M059J (cell line): ENCODE data around the gene PCNX4. TPM values are rescaled to one million over a fixed set of nuclear protein-coding genes. Genes with fewer than 3 reads are reported as not detected.
"Not testable (repeated sequence)": the region's sequence is repeated elsewhere in the genome, so short reads cannot be mapped to it uniquely, and the experiment has no call there.

ENCODE experiments used
- DNase-seq: peaks from one replicate; pipeline ENCODE4 v3.0.0-alpha.2; 2012; ENCODE audit warnings: low read depth
- total RNA-seq: library from RNA; depleted of rRNA; stranded (reverse); fragments of >200 nt; shearing (Covaris generic); gene quantifications from 2 replicates; pipeline ENCODE4 v1.2.3, GENCODE V29; 2014; rRNA removed

PCNX4 gene
- total RNA-seq: 32.3 and 85.1 TPM in 2 replicates

DNA sequence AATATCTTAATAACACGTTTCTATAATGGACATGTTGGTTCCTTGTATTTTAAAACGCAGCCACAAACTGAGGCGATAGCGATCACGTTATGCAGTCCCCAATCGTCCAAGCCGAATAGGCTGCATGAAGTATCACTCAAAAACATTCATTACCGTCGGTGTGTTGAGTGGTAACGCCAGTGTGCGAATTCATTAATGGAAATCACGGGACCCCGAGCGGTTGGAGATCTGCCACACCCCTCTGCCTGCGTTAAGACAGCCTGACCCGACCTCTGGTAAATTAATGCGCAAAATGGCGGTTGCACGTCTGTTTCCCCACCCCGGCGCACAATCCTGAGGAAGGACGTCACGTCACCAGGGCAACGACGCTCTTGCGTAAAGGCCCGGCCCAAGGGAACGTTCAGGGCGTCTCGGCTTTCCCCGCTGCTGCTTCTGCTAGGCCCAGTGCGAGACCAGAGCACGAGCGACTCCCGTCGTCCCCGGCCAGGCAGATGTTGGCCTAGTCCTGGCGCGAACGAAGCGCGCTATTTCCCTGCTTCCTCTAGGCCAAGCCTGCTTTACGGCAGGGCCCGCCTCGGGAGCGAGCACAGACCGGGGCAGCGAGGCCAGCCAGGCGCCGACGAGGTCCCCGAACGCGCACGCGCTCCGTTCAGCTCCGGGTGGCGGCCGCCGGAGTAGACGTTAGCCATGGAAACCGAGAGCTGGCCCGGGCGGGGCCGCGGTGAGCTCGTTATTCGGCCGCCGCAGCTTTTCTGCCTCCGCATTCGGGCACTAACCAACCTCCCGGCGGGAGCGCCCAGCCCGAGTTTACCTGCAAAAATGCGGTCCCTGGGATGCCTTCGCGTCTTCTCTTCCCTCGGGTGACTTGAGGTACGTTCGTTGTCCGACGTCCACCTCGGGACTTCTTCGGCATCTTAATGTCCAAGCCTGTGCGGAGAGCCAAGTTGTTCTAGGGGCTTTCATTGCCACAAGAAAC, at the start of gene PCNX4:
Gene PCNX4 (plus strand): TSS at position 374 of the 976 bp plus-strand sequence. CDS start 15,716 bp downstream, outside the sequence.
- peak; percentile 97 for DNase-seq

DNA sequence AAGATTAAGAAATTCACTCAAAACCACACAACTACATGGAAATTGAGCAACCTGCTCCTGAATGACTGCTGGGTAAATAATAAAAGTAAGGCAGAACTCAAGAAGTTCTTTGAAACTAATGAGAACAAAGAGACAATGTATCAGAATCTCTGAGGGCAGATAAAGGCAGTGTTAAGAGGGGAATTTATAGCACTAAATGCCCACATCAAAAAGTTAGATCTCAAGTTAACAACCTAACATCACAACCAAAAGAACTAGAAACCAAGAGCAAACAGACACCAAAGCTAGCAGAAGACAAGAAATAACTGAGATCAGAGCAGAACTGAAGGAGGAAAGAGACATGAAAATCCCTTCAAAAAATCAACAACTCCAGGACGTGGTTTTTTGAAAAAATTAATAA, 43.7 kb upstream of the PCNX4 start:
- DNase-seq: not testable (repeated sequence)

DNA sequence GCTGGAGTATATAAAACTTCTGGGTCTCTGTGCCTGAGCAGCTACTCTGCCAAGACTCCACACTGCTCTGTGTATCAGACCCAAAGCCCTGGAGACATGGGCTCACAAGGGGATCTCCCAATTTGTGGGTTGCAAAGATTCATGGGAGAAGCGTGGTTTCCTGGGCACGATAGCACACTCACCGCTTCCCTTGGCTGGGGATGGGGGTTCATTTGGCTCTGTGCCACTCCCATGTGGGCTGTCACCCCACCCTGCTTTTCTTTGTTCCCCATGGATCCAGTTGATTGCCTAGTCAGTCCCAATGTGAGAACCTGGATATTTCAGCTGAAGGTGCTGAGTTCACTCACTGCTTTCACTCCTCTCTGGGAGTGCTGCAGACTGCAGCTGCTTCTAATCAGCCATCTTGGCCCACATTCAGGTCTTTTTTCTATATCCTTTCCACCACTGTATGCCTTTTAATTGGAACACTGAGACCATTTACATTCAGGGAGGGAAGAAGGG, 40.0 kb upstream of the PCNX4 start:
- DNase-seq: no peak

DNA sequence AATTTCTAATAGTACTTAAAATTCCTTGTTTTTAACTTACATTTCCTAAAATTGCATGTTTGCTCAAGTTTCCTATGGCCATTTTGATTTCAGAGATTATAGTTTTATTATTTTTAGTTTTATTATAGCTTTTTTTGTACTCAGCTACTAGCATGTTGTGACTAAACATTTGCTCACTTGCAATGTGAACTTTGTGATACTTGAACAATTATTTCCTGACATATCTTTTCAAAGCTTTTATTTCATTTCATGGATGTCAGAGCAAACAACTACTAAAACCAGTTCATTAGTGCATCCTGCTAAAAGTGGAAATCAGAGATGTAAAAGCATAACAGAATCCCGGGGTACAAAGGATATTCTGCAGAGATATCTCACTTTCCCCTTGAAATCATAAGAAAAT, 33.6 kb upstream of the PCNX4 start:
- no peak for DNase-seq

DNA sequence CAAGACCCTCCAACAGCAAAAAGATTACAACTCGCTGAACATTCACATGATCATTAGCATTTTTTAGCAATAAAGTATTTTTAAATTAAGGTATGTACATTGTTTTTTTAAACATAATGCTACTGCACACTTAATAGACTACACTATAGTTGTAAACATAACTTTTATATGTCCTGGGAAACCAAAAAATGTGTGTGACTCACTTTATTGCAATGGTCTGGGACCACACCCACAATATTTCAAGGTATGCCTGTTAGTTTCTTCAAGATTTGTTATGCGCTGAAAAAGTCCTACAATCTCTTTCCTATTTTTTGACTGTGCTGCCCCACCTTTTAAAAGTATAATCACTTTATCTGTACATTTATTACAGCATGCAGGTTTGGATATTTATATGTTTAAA, 30.4 kb upstream of the PCNX4 start:
- peak; percentile 37 for DNase-seq

DNA sequence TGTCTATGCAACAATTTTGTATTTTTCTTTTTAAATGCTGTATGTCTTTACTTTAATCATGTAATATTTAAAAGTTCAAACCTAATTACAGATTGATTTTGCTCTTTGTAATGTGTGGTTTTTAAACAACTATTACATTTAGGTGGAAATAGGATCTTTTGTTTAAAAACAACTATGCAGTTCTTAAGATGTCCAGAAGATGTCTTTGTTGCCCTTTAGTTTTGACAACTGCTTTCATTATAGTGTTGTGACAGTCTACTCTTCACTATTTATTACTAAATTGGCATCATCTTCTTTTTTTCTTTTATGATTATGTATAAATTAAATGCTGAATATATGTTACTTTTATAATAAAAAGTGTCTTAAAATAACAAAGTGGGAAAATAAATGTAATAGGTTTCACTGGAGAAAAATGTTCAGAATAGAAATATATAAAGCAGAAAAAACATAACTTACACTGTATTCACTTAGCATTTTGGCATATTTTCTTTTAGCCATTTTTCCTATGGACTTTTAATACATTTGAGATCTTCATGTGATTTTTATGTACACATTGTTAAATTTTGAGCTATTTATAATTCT, 27.1 kb upstream of the PCNX4 start:
- peak; percentile 35 for DNase-seq

DNA sequence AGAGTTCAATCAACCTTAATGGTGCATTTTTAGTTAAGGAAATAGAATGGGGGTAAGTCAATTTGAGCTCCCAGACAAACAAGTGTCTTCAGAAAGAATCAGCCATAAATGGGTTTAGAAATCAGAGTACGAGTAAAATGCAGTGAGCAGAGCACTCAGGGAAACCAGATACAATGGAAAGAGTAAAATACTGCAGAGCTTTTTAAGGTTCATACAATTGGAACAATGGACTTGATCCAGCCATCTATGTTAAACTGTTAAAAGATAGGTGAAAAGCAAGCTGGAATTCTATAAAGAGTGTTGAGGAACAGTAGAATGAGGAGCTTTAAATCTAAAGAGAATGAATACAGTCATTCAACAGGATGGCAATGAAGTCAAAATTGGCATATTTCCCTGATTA, 23.8 kb upstream of the PCNX4 start:
- DNase-seq: no peak

DNA sequence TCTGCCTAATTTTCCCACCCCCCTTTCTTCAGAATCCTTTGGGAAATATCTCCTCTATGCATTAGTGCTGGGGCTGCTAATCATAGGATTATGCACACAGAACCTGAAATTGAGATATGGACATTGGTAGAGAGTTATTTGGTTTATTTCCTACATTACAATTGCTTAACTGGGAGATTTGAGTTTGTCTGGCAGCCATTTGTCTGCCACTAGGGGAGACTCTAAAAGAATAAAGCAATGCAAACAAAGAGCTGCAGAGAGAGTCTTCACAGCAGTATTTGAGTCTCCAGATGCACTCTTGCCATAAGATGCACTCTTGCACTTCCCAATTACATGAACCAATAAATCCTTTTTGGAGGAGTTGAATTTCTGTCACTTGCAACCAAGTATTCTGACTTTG, 12.0 kb upstream of the PCNX4 start:
- DNase-seq: no peak

DNA sequence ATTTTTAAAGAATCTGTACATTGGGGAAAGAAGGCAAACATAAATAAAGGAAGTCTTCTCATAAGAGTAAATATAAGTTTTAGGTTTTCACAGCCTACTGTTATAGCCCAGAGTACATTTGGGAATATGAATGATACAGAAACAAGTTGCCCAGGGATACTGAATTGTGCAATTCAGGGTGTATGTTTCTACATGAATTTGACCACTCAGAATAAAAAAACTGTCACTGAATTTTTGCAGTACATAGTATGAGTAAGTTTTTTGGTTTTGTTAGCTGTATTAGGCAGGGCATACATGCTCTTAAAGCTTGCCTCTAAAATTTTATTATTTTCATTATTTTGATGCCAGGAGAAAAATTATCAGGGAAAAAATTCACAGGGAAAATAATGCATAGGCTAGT, 6.6 kb upstream of the PCNX4 start:
- no peak for DNase-seq

DNA sequence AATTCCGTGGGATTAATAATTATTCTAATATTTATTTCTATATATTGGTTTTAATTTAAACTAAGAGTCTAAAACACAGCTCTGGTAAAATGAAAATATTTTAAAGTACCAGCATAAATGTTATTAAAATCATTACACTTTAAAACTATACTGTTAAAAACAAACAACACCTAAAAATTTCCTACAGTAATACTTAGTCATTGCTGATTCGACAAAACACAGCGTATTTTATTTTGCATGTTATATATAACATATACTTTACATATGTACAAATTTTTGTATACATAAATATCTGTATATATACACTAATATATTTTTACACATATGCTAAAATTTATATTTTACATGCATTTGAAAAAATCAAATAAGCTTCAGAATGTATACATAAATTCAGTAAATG, 6.0 kb upstream of the PCNX4 start:
- DNase-seq: no peak

DNA sequence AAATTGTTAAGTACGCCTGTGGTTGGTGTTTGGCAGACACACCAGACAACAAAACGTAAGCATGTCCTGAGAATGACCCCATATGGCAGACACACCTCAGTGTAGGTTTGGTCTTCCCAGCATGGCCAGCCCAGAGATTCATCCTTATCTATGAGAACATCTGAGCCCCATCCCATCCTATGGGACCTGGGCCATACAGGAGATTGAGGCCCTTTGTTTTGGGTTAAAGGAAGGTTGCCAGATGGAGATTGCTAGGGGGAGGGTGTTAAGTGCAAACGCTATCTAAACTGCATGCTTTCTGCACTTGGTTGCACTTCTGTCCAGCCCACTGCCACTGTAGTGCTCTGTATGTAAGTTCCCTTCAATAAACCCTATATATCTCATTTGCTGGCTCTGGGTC, 4.1 kb upstream of the PCNX4 start:
- no peak for DNase-seq

DNA sequence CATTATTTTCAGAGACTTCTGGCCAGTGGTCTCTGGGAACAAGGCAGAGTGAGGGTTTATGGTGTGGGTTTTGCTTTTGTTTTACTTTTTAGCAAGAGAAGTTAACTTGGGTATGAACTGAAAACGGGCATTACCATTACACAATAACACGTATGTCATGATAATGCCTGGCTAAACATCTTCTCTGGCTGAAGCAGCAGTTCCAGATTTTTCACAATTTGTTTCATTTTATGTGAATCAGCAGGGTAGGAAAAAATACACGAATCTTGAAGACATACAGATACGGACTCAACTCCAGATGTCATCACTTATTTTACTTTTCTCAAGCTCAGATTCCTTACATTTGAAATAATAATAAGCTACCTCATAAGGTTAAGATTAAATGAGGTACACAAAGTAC, 2.5 kb upstream of the PCNX4 start:
- no peak for DNase-seq

DNA sequence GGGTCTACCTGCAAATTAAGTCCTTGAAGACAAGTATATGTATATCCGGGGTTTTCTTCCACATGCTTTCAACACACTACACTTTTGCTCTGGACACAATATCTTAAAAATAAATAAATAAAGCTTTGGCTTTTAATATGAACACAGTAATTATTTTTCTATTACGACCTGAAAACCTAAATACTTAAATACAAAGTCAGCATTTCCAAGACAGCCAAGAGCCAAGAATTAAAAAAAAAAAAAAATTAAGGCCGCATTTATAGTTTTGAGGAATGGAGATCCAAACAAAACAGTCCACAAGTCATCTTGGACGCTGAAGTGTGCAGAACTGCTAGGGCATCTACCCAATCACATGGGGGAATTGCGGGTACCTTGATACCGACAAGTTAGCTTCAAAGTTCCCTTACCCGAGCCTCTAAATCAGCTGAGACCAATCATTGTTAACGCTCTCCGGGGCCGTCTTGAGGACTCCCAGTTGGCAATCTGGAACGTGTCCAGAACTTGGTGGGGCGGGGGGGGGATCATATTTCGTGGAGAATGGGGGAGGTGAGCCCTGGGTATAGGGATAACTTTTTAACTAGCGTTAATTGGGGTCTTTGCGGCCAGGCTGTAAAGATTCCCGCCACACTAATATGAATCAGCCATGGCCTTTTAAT, 731 bp upstream of the PCNX4 start:
- peak; percentile 79 for DNase-seq

DNA sequence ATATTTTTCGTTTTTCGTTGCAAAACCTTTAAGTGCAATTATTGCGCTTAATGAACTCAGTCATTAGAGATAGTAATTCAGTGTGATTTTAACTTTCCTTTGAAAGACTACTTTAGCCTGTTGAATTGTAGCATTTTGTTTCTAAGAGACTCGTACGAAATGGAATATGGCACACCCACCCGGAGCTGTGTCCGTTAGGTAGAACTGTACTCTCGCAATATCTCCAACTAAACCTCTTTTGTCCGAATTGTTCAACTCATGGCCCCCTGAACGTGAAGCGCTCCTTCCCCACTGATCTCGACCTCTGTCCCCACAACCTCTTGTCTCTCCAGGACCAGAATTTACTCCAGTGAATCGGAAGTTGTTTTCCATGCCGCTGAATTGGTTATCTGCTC, 800 bp downstream of the PCNX4 start:
- peak; percentile 44 for DNase-seq

DNA sequence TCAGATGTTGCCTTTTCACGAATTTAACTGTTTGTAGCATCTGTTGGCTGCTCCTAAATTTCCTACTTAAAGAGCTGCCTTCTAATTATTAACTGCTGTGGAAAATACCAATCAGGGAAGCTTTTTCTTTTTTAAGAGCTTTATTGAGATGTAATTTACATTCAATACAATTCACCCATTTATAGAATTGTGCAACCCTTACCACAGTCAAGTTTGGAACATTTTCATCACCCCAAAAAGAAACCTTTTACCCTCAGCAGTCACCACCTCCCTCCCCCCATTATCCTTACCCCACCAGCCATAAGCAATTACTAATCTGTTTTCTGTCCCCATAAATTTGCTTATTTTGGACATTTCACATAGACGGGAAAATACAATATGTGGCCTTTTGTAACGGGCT, 1.4 kb downstream of the PCNX4 start:
- peak; percentile 4 for DNase-seq

DNA sequence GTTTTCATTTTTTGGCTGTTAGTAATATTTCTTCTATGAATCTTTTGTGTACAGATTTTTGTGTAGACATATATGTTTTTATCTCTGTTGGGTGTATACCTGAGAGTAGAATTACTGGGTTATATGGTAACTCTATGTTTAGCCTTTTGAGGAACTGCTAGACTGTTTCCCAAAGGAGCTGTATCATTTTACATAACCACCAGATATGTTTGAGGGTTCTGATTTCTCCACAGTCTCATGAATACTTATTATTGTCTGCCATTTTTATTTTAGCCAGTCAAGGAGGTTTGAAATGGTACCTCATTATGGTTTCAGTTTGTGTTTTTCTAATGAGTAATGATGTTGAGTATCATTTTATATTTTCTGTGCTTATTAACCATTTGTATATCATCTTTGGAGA, 1.9 kb downstream of the PCNX4 start:
- DNase-seq: peak; percentile 14

DNA sequence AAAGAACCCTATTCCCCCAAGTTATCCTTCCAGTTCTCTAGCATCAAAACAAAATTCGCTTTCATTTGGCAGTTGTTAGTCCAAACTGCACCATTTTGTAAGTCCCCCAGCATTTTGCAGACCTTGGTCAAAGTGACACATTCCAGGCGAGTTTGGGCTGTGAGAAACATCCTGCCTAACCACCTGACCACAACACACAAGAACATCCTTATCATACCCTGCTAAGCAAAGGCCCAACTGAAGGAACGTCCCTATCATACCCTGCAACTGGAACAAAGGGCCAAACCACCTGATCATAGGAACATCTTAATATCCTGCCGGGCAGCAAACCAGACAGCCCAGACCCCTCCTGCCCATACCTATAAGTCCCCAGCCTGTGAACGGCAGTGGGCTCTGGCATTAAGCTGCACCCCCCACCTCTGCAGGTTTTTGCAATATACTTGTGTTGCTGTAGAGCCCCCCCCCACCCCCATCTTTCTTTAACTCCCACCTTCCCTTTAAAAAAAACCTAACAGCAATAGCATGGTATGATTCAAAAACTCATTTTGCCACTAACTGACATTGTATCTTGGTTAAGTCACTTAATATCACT, 2.7 kb downstream of the PCNX4 start:
- peak; percentile 90 for DNase-seq

DNA sequence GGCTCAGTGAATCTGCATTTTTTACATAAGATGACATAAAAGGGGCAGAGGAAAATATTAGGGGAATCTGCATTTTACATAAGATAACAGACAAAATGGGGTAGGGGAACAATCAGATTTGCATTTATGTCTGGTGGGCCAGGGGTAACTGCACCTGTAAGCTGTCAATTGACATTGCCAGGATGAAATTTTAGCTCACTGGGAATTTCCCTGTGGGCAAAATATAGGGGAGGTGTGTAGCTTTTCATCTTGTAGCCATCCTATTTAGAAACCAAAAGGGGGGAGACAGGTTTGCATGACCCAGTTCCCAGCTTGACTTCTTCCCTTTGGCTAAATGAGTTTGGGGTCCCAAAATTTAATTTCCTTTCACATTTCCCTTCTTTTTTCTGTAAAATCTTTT, 3.5 kb downstream of the PCNX4 start:
- no peak for DNase-seq

DNA sequence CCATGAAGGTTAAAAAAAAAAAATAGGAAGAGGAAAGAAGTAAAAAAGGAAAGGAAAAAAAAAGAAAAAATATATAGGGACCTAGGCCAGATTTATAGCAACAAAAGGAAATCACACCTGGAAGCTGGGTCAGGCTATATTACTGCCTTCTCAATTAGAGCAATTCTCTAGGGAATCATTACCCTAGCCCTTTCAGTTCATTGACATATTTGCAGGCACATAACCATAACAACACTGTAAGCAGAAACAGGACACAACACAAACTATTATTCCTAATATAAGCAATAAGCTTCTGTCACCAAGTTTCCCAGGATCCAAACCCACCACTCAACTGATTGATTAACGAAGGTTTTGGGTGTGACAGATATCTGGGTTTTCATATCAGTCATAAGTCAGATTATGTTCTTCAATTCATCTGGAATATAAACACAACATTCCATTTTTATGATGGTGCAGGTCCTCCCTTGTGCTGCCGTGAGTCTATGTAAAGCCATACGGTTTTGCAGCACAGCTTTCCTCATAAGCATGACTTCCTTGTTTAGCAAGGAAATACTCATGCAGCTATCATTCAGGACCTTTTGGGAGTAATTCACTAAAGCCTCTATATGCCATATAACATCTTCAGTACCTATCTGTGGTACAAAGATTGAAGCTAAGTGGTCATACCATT, 4.2 kb downstream of the PCNX4 start:
- DNase-seq: peak; percentile 50

DNA sequence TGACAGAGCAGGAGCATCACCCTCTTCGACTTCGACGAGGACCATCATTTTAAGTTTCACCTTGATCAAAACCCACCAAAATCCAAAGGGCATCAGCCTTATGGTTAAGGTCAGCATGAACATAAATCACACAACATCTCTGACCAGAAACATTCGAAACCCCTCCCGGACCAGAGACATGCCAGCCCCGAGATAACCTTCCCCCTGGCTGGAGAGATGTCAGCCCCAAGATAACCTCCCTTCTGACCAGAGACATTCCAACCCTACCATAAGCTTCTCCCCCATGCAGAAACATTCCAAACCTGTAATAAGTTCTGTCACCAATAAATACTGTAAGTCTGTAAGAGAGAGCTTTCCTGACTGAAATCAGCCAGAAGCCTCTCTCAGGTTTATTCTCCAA, 6.3 kb downstream of the PCNX4 start:
- DNase-seq: no peak

DNA sequence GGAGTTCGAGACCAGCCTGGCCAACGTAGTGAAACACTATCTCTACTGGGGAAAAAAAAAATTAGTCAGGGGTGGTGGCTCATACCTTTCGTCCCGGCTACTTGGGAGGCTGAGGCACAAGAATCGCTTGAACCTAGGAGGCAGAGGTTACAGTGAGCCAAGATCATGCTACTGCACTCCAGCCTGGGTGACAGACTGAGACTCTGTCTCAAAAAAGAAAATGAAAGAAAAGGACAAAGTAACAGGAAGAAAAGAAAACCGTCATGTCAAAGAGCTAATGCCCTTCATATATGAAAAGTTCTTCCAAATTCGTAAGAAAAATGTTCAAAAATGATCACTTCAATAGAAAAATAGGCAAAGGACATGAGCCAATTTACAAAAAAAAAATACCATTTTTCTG, 8.1 kb downstream of the PCNX4 start:
- DNase-seq: not testable (repeated sequence)

DNA sequence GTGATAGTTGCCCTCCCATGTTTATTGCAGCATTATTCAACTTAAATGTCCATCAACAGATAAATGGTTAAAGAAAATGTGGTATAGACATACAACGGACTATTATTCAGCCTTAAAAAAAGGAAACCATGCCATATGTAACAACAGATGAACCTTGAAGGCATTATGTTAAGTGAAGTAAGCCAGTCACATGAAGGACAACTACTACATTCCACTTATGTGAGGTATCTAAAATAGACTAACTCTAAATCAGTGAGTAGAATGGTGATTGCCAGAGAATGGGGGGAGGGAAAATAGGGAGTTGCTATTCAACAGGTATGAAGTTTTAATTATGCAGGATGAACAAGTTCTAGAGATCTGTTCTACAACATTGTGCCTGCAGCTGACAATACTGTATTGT, 10.1 kb downstream of the PCNX4 start:
- DNase-seq: peak; percentile 12
